HCT116 (cell line): ENCODE results near the gene ANKRD13D.

ENCODE experiments used
- TF ChIP-seq, protein P1 (sequence below), 3 experiments: fragments of 200-600 bp in 1 of 3; sonication (generic) in 1 of 3; IDR thresholded peaks in 2 of 3; conservative IDR thresholded peaks in 1 of 3; 2 replicates each; pipeline ENCODE4 v1.5.1; 2012 to 2017; ENCODE audit warnings: low read depth in 2 of 3, low read length in 2 of 3, antibody characterized with exemption in 1 of 3, borderline replicate concordance in 1 of 3, control low read depth in 1 of 3, mild to moderate bottlenecking in 1 of 3, mixed read lengths in 1 of 3, mixed run types in 1 of 3, moderate library complexity in 1 of 3; ENCODE audit not compliant: insufficient read depth in 1 of 3
- TF ChIP-seq, protein P2 (sequence below): IDR thresholded peaks from 2 replicates; pipeline ENCODE4 v1.6.1; 2012
- TF ChIP-seq, protein P3 (sequence below): IDR thresholded peaks from 2 replicates; pipeline ENCODE4 v1.6.1; 2012

- TF ChIP-seq, protein P1, sequence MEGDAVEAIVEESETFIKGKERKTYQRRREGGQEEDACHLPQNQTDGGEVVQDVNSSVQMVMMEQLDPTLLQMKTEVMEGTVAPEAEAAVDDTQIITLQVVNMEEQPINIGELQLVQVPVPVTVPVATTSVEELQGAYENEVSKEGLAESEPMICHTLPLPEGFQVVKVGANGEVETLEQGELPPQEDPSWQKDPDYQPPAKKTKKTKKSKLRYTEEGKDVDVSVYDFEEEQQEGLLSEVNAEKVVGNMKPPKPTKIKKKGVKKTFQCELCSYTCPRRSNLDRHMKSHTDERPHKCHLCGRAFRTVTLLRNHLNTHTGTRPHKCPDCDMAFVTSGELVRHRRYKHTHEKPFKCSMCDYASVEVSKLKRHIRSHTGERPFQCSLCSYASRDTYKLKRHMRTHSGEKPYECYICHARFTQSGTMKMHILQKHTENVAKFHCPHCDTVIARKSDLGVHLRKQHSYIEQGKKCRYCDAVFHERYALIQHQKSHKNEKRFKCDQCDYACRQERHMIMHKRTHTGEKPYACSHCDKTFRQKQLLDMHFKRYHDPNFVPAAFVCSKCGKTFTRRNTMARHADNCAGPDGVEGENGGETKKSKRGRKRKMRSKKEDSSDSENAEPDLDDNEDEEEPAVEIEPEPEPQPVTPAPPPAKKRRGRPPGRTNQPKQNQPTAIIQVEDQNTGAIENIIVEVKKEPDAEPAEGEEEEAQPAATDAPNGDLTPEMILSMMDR (IDR thresholded peaks at IDR 0.05 in 2 of 3, conservative IDR thresholded peaks at IDR 0.05 in 1 of 3; ENCODE audit: borderline replicate concordance in 1 of 3, insufficient read depth in 1 of 3, low read depth in 2 of 3, low read length in 2 of 3) = no peak
- TF ChIP-seq, protein P2, sequence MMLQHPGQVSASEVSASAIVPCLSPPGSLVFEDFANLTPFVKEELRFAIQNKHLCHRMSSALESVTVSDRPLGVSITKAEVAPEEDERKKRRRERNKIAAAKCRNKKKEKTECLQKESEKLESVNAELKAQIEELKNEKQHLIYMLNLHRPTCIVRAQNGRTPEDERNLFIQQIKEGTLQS = no peak
- TF ChIP-seq, protein P3, sequence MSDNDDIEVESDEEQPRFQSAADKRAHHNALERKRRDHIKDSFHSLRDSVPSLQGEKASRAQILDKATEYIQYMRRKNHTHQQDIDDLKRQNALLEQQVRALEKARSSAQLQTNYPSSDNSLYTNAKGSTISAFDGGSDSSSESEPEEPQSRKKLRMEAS = peak; percentile 70
Observed at GRCh38 chr11:67288452-67289225, 464 bp upstream of the ANKRD13D start.
